HepG2 (cell line): Measurements from ENCODE around the gene PDE4D.

Experiments
- CREB3 ChIP-seq: sonication (generic); formaldehyde crosslinking; IDR thresholded peaks from 2 replicates; pipeline ENCODE4 v1.5.0; 2020; ENCODE audit warnings: missing genetic modification reagents
- CTCF ChIP-seq: sonication (generic); formaldehyde crosslinking; IDR thresholded peaks from 2 replicates; pipeline ENCODE4 v1.5.0; 2020; ENCODE audit warnings: mild to moderate bottlenecking, missing genetic modification reagents, moderate library complexity
- ELF4 ChIP-seq: sonication (generic); formaldehyde crosslinking; IDR thresholded peaks from 2 replicates; pipeline ENCODE4 v1.5.0; 2020; ENCODE audit warnings: missing genetic modification reagents, mild to moderate bottlenecking, moderate library complexity, borderline replicate concordance
- FOXJ3 ChIP-seq: sonication (generic); formaldehyde crosslinking; IDR thresholded peaks from 2 replicates; pipeline ENCODE4 v1.4.0; 2020; ENCODE audit warnings: missing genetic modification reagents, mild to moderate bottlenecking, borderline replicate concordance
- MXI1 ChIP-seq: IDR thresholded peaks from 3 replicates; pipeline ENCODE4 v1.6.1; 2012; ENCODE audit warnings: low read depth, low read length, inconsistent platforms, borderline replicate concordance
- NFIC ChIP-seq: IDR thresholded peaks from 2 replicates; pipeline ENCODE4 v1.6.1; 2012; ENCODE audit warnings: mild to moderate bottlenecking, low read length, inconsistent platforms
- NFYB ChIP-seq: sonication (generic); formaldehyde crosslinking; IDR thresholded peaks from 2 replicates; pipeline ENCODE4 v1.4.0; 2020; ENCODE audit warnings: missing genetic modification reagents
- POLR2AphosphoS5 ChIP-seq: IDR thresholded peaks from 2 replicates; pipeline ENCODE4 v1.6.1; 2012; ENCODE audit warnings: low read depth, low read length
- SMC3 ChIP-seq: IDR thresholded peaks from 2 replicates; pipeline ENCODE4 v1.6.1; 2011; ENCODE audit warnings: low read length, improper control_type of control experiment
- SPEN ChIP-seq: sonication (generic); formaldehyde crosslinking; IDR thresholded peaks from 2 replicates; pipeline ENCODE4 v1.5.1; 2020; ENCODE audit warnings: low read depth, mild to moderate bottlenecking, missing genetic modification reagents
- ZNF441 ChIP-seq: sonication (generic); formaldehyde crosslinking; IDR thresholded peaks from 2 replicates; pipeline ENCODE4 v1.7.0; 2021; ENCODE audit warnings: missing genetic modification reagents, borderline replicate concordance
- TF ChIP-seq, protein P1 (sequence below), 2 experiments: sonication (generic) in 1 of 2; formaldehyde crosslinking in 1 of 2; IDR thresholded peaks; 2 replicates each; pipeline versions ENCODE4 v1.5.1 to v1.6.1; 2011 to 2020; ENCODE audit warnings: borderline replicate concordance in 1 of 2, low read depth in 1 of 2, low read length in 1 of 2, mild to moderate bottlenecking in 1 of 2, missing genetic modification reagents in 1 of 2, moderate library complexity in 1 of 2
- TF ChIP-seq, protein P2 (sequence below): sonication (generic); formaldehyde crosslinking; IDR thresholded peaks from 2 replicates; pipeline ENCODE4 v1.5.1; 2020; ENCODE audit warnings: mild to moderate bottlenecking, missing genetic modification reagents, moderate library complexity

- no peak for TF ChIP-seq POLR2AphosphoS5
- TF ChIP-seq FOXJ3 = no peak
- no peak for TF ChIP-seq CREB3
- TF ChIP-seq, protein P1, sequence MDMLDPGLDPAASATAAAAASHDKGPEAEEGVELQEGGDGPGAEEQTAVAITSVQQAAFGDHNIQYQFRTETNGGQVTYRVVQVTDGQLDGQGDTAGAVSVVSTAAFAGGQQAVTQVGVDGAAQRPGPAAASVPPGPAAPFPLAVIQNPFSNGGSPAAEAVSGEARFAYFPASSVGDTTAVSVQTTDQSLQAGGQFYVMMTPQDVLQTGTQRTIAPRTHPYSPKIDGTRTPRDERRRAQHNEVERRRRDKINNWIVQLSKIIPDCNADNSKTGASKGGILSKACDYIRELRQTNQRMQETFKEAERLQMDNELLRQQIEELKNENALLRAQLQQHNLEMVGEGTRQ (IDR thresholded peaks at IDR 0.05; ENCODE audit: low read depth, low read length) = no peak
- TF ChIP-seq, protein P1 (CRISPR knock-in tag; IDR thresholded peaks at IDR 0.05; ENCODE audit: borderline replicate concordance) = no peak
- no peak for TF ChIP-seq CTCF
- no peak for TF ChIP-seq SPEN (CRISPR knock-in tag)
- TF ChIP-seq, protein P2, sequence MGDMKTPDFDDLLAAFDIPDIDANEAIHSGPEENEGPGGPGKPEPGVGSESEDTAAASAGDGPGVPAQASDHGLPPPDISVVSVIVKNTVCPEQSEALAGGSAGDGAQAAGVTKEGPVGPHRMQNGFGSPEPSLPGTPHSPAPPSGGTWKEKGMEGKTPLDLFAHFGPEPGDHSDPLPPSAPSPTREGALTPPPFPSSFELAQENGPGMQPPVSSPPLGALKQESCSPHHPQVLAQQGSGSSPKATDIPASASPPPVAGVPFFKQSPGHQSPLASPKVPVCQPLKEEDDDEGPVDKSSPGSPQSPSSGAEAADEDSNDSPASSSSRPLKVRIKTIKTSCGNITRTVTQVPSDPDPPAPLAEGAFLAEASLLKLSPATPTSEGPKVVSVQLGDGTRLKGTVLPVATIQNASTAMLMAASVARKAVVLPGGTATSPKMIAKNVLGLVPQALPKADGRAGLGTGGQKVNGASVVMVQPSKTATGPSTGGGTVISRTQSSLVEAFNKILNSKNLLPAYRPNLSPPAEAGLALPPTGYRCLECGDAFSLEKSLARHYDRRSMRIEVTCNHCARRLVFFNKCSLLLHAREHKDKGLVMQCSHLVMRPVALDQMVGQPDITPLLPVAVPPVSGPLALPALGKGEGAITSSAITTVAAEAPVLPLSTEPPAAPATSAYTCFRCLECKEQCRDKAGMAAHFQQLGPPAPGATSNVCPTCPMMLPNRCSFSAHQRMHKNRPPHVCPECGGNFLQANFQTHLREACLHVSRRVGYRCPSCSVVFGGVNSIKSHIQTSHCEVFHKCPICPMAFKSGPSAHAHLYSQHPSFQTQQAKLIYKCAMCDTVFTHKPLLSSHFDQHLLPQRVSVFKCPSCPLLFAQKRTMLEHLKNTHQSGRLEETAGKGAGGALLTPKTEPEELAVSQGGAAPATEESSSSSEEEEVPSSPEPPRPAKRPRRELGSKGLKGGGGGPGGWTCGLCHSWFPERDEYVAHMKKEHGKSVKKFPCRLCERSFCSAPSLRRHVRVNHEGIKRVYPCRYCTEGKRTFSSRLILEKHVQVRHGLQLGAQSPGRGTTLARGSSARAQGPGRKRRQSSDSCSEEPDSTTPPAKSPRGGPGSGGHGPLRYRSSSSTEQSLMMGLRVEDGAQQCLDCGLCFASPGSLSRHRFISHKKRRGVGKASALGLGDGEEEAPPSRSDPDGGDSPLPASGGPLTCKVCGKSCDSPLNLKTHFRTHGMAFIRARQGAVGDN (CRISPR knock-in tag) = no peak
- no peak for TF ChIP-seq NFIC
- no peak for TF ChIP-seq ELF4
- TF ChIP-seq ZNF441 (CRISPR knock-in tag) = no peak
- TF ChIP-seq SMC3 = no peak
- TF ChIP-seq NFYB (CRISPR knock-in tag) = no peak
- no peak for TF ChIP-seq MXI1
These were observed 761.4 kb downstream of the PDE4D start for GRCh38 chr5:59132131-59132530.
